K562 (cell line): Measurements from ENCODE around the gene PTGR2. TPM values are rescaled to one million over a fixed set of nuclear protein-coding genes. Genes with fewer than 3 reads are reported as not detected.

ENCODE experiments used
- ATAC-seq: fragments of 200-7000 bp; cut with Tn5 transposase; 3 replicates; pipeline ENCODE4 v1.9.1; 2020; ENCODE audit warnings: moderate library complexity
- BruUV-seq: library from RNA; stranded (reverse); fragments of 400-500 nt; replicated peaks from 2 replicates; lab custom pipeline; 2021; lab: Mats Ljungman, UMichigan
- CTCF ChIA-PET: fragments of 300-600 bp; formaldehyde crosslinking; extraction: SDS; loops from one replicate; lab custom pipeline; 2021; ENCODE audit warnings: low intra/inter-chr PET ratio; lab: Yijun Ruan, JAX
- POLR2A ChIA-PET: fragments of 300-600, 350-650 bp; sonication (Branson Sonifier 250); formaldehyde crosslinking; extraction: SDS; loops from one replicate; lab custom pipeline; 2021; ENCODE audit warnings: antibody characterized with exemption, inconsistent platforms; lab: Yijun Ruan, JAX
- DNase-seq, 4 experiments: peaks; one replicate each; pipeline versions ENCODE4 v3.0.0 to v3.0.0-alpha.2; 2011 to 2018; ENCODE audit warnings: low spot score in 3 of 4, mixed read lengths in 3 of 4; ENCODE audit errors: extremely low read depth in 1 of 4
- FAIRE-seq: peaks from 2 replicates; lab custom pipeline; 2011; peaks lifted over from hg19 to GRCh38; lab: Jason Lieb, UNC
- H2AFZ ChIP-seq: 2 replicates; pipeline ENCODE4 v1.6.0; 2011; ENCODE audit warnings: low read depth, low read length, control low read depth, inconsistent platforms
- H3K27ac ChIP-seq: fragments of 200-600 bp; 3 replicates; pipeline ENCODE4 v1.8.0; 2011; ENCODE audit warnings: low read depth, mild to moderate bottlenecking, control low read depth, inconsistent platforms, low read length, moderate library complexity, mixed read lengths; ENCODE audit errors: extremely low read depth
- H3K27me3 ChIP-seq, 2 experiments: fragments of 300-600 bp in 1 of 2; 2 replicates in 1 of 2; 3 replicates in 1 of 2; pipeline versions ENCODE4 v1.6.0 to v1.8.0; 2011; ENCODE audit warnings: inconsistent platforms in 2 of 2, low read length in 2 of 2, mild to moderate bottlenecking in 1 of 2, mixed read lengths in 1 of 2, moderate library complexity in 1 of 2; ENCODE audit not compliant: control insufficient read depth in 2 of 2, insufficient read depth in 2 of 2
- H3K36me3 ChIP-seq: fragments of 300-600 bp; 3 replicates; pipeline ENCODE4 v1.8.0; 2011; ENCODE audit warnings: mild to moderate bottlenecking, low read length, inconsistent platforms; ENCODE audit not compliant: control insufficient read depth, insufficient read depth
- H3K4me1 ChIP-seq, 2 experiments: fragments of 200-600 bp in 1 of 2; replicated peaks in 1 of 2; 2 replicates in 1 of 2; 3 replicates in 1 of 2; pipeline versions ENCODE4 v1.5.1 to v1.8.0; 2011; ENCODE audit warnings: inconsistent platforms in 2 of 2, low read length in 2 of 2, mild to moderate bottlenecking in 1 of 2, mixed read lengths in 1 of 2, moderate library complexity in 1 of 2; ENCODE audit not compliant: control insufficient read depth in 2 of 2, insufficient read depth in 2 of 2
- H3K4me2 ChIP-seq: 2 replicates; pipeline ENCODE4 v1.6.1; 2011; ENCODE audit warnings: low read length, control low read depth, inconsistent platforms, mixed read lengths; ENCODE audit not compliant: insufficient read depth
- H3K4me3 ChIP-seq: fragments of 200-600 bp; sonication (generic), shearing (Covaris generic); 2 replicates; pipeline ENCODE4 v1.5.1; 2016; ENCODE audit warnings: control low read depth, inconsistent platforms
- H3K79me2 ChIP-seq: fragments of 200-600 bp; 3 replicates; pipeline ENCODE4 v1.8.0; 2011; ENCODE audit warnings: low read length, inconsistent platforms; ENCODE audit not compliant: control insufficient read depth, insufficient read depth
- H3K9ac ChIP-seq, 2 experiments: 2 replicates each; pipeline versions ENCODE4 v1.6.0 to v1.6.1; 2011; ENCODE audit warnings: low read depth in 2 of 2, low read length in 2 of 2, control low read depth in 1 of 2, inconsistent platforms in 1 of 2, mild to moderate bottlenecking in 1 of 2, mixed read lengths in 1 of 2; ENCODE audit not compliant: insufficient read depth in 1 of 2
- H3K9me1 ChIP-seq: one replicate; pipeline ENCODE4 v1.6.0; 2011; ENCODE audit warnings: inconsistent platforms, mild to moderate bottlenecking, low read length, moderate library complexity; ENCODE audit not compliant: control insufficient read depth, insufficient read depth
- H3K9me3 ChIP-seq: replicated peaks from 2 replicates; pipeline ENCODE4 v1.5.1; 2011; ENCODE audit warnings: low read depth, low read length, inconsistent platforms; ENCODE audit not compliant: control insufficient read depth, insufficient read depth
- H4K20me1 ChIP-seq: replicated peaks from 2 replicates; pipeline ENCODE4 v1.6.1; 2011; ENCODE audit warnings: low read length, inconsistent platforms, mixed read lengths; ENCODE audit not compliant: control insufficient read depth, insufficient read depth
- ATF7 ChIP-seq: fragments of 450-650 bp; IDR thresholded peaks from 2 replicates; pipeline ENCODE4 v1.7.1; 2014; ENCODE audit warnings: mild to moderate bottlenecking, moderate library complexity
- BRCA1 ChIP-seq, 2 experiments: fragments of 450-650 bp in 1 of 2; sonication (generic) in 1 of 2; formaldehyde crosslinking in 1 of 2; IDR thresholded peaks; 2 replicates each; pipeline versions ENCODE4 v1.5.0 to v1.6.1; 2017 to 2020; ENCODE audit warnings: mild to moderate bottlenecking in 1 of 2, missing genetic modification reagents in 1 of 2
- CREB5 ChIP-seq: fragments of 250-450 bp; sonication (Bioruptor Pico); IDR thresholded peaks from 2 replicates; pipeline ENCODE4 v1.5.0; 2020; ENCODE audit warnings: mild to moderate bottlenecking
- FOXJ3 ChIP-seq: sonication (generic); formaldehyde crosslinking; IDR thresholded peaks from 2 replicates; pipeline ENCODE4 v1.4.0; 2020; ENCODE audit warnings: mild to moderate bottlenecking, missing genetic modification reagents
- FOXO4 ChIP-seq: fragments of 450-650 bp; formaldehyde crosslinking; IDR thresholded peaks from 2 replicates; pipeline ENCODE4 v1.4.0; 2020; ENCODE audit warnings: mild to moderate bottlenecking, moderate library complexity
- HDAC1 ChIP-seq, 2 experiments: fragments of 450-650 bp; IDR thresholded peaks; 2 replicates each; pipeline ENCODE4 v1.6.1; 2016 to 2017; ENCODE audit warnings: inconsistent platforms in 1 of 2, mild to moderate bottlenecking in 1 of 2, moderate library complexity in 1 of 2
- HNRNPUL1 ChIP-seq: fragments of 200-400 bp; formaldehyde crosslinking; IDR thresholded peaks from 2 replicates; pipeline ENCODE4 v1.6.1; 2017; ENCODE audit warnings: low read length
- KAT2B ChIP-seq: IDR thresholded peaks from one replicate; pipeline ENCODE4 v1.6.1; 2012; ENCODE audit warnings: low read depth, mild to moderate bottlenecking, control low read depth, inconsistent platforms, low read length, moderate library complexity
- MCM2 ChIP-seq: fragments of 450-650 bp; IDR thresholded peaks from 2 replicates; pipeline ENCODE4 v1.6.1; 2017; ENCODE audit warnings: low read depth, mild to moderate bottlenecking
- POLR3G ChIP-seq: IDR thresholded peaks from 2 replicates; pipeline ENCODE4 v1.6.1; 2011; ENCODE audit not compliant: insufficient read length, insufficient replicate concordance; ENCODE audit errors: extremely low read depth
- RAD21 ChIP-seq, 2 experiments: fragments of 250-450 bp in 1 of 2; fragments of 450-650 bp in 1 of 2; sonication (Bioruptor Pico) in 1 of 2; formaldehyde crosslinking in 1 of 2; IDR thresholded peaks in 1 of 2; conservative IDR thresholded peaks in 1 of 2; 2 replicates each; pipeline versions ENCODE4 v1.4.0 to v1.8.0; 2020 to 2022; ENCODE audit warnings: mild to moderate bottlenecking in 2 of 2, moderate library complexity in 1 of 2
- RBM14 ChIP-seq: fragments of 200-400 bp; formaldehyde crosslinking; IDR thresholded peaks from 2 replicates; pipeline ENCODE4 v1.6.1; 2018; ENCODE audit warnings: low read depth, mild to moderate bottlenecking, low read length, moderate library complexity, borderline replicate concordance; ENCODE audit not compliant: insufficient read depth
- ZNF395 ChIP-seq: fragments of 200-800 bp; sonication (Bioruptor generic); IDR thresholded peaks from 2 replicates; pipeline ENCODE4 v1.6.1; 2017; ENCODE audit warnings: missing genetic modification characterization, missing compliant biosample characterization
- WGBS: fragments of 100-300 bp; shearing (Covaris generic); methylation state at CpG from one replicate; pipeline ENCODE4 v1.1.6; 2016; ENCODE audit warnings: low coverage, mixed read lengths; ENCODE audit not compliant: insufficient coverage; ENCODE audit errors: missing lambda C conversion rate; 5-methylcytosine and 5-hydroxymethylcytosine counted together
- in situ Hi-C: fragments of 300-500 bp; cut with MboI; formaldehyde crosslinking; loops from 4 replicates; pipeline ENCODE4 v1.15.0; 2018; ENCODE audit warnings: inconsistent platforms, mixed read lengths
- intact Hi-C: fragments of 100-400 bp; cut with micrococcal nuclease; formaldehyde crosslinking; loops from 2 replicates; pipeline ENCODE4 v1.14.2; 2022
- polyA plus RNA-seq, 8 experiments: library from polyadenylated mRNA; depleted of rRNA in 4 of 8; stranded (reverse) in 5 of 8; unstranded in 3 of 8; fragments of >200 nt; fragmentation: Nextera tagmentation in 2 of 8; fragmentation: Illumina TruSeq in 1 of 8; extraction: Ambion mirVana in 2 of 8; extraction: Trizol in 1 of 8; gene quantifications; 2 replicates each; pipeline versions ENCODE4 v1.2.1 to v1.2.3, GENCODE V29; 2011 to 2014; ENCODE audit warnings: inconsistent platforms in 1 of 8, missing spikeins in 1 of 8
- total RNA-seq, 7 experiments: library from RNA; depleted of rRNA in 6 of 7; stranded (reverse); fragments of >200 nt in 6 of 7; fragmentation: Illumina TruSeq in 2 of 7; extraction: Trizol in 2 of 7; gene quantifications; 2 replicates each; pipeline versions ENCODE4 v1.2.1 to v1.2.3, GENCODE V29; 2011 to 2021; ENCODE audit warnings: low replicate concordance in 1 of 7

Gene PTGR2
- total and polyA plus RNA-seq, 9 of the 15 experiments (the other 6 are each of a cell fraction or from before 2014, with no cell fraction given), result 7.4 to 23.0 (median 13.0) TPM

- peak; percentile 8 to 33; a peak in 2 of 4 replicates for TF ChIP-seq RAD21 (CRISPR knock-in tag; conservative IDR thresholded peaks at IDR 0.05 in 1 of 2, IDR thresholded peaks at IDR 0.05 in 1 of 2)
- TF ChIP-seq MCM2, result no peak
- TF ChIP-seq ATF7, result peak; percentile 53; the same call in 1 of the 2 replicates
- TF ChIP-seq CREB5 (CRISPR knock-in tag), result no peak
- TF ChIP-seq KAT2B, result no peak
- no peak for TF ChIP-seq HNRNPUL1
- TF ChIP-seq BRCA1 (IDR thresholded peaks at IDR 0.05), result no peak
- no peak for TF ChIP-seq BRCA1 (CRISPR knock-in tag; IDR thresholded peaks at IDR 0.05)
Observed at GRCh38 chr14:73829526-73830431, 21.9 kb upstream of the PTGR2 start (continued).

GRCh38 chr14:73833034-73833433 is 18.6 kb upstream of the PTGR2 start:
- no peak for ATAC-seq
- CTCF ChIA-PET, result no interaction called here
- TF ChIP-seq POLR3G, result no peak
- no peak for TF ChIP-seq HDAC1 (IDR thresholded peaks at IDR 0.05)
- TF ChIP-seq FOXJ3 (CRISPR knock-in tag), result no peak
- no peak for TF ChIP-seq RBM14
- no peak for TF ChIP-seq FOXO4 (CRISPR knock-in tag)
- TF ChIP-seq ZNF395 (CRISPR knock-in tag), result no peak

More at GRCh38 chr14:73833034-73833433, 18.6 kb upstream of the PTGR2 start:
- Histone ChIP-seq H3K4me3 (no peak overlapping the region), H3K27ac (no peak overlapping the region), H3K36me3 (no peaks in the 10 kb centered on the region), H2AFZ (no peak overlapping the region), H3K9me3 (no peaks in the 10 kb centered on the region), H3K27me3 (no peaks in the 10 kb centered on the region), H3K9ac (no peak overlapping the region), H4K20me1 (no peaks in the 10 kb centered on the region), H3K9me1 (no peaks in the 10 kb centered on the region), H3K79me2 (no peaks in the 10 kb centered on the region), H3K4me2 (no peak overlapping the region), H3K4me1 (peaks cover 0 to 6% of the 10 kb centered on the region in 2 experiments; a peak in 3 of 5 replicates)
- no TSS peak for BruUV-seq
- DNase-seq, result no peak
- intact Hi-C loops, result loop anchor here (2.0 to 10.0 kb wide), 2 partner anchors 64 to 112 kb away; no protein-coding TSS in a partner anchor
- no peak for FAIRE-seq
- POLR2A ChIA-PET, result interaction anchor here (0.5 kb wide), 1 partner anchor 52 kb away, joined by 3 read pairs; no protein-coding TSS in a partner anchor
- in situ Hi-C loops, result no loop called here
- WGBS, result 20% methylated on average over 1 of the region's 1 CpG
